GM23338 (cell line): ENCODE results near the gene COQ3. TPM values are rescaled to one million over a fixed set of nuclear protein-coding genes. Genes with fewer than 3 reads are reported as not detected.

Experiments used
- ATAC-seq: fragments of 200-7000 bp; cut with Tn5 transposase; 3 replicates; pipeline ENCODE4 v1.9.1; 2020
- DNase-seq: peaks from one replicate; pipeline ENCODE4 v3.0.0-alpha.2; 2015; ENCODE audit warnings: low spot score
- H2AFZ ChIP-seq: fragments of 200-600 bp; sonication (generic); 2 replicates; pipeline ENCODE4 v1.8.0; 2016; ENCODE audit warnings: antibody characterized with exemption, mild to moderate bottlenecking, moderate library complexity
- H3F3A ChIP-seq: fragments of 200-600 bp; sonication (generic); replicated peaks from 2 replicates; pipeline ENCODE4 v1.8.0; 2017; ENCODE audit warnings: antibody characterized with exemption, mixed run types, low read depth
- H3K27ac ChIP-seq: fragments of 200-600 bp; sonication (generic); 2 replicates; pipeline ENCODE4 v1.6.1; 2016; ENCODE audit warnings: low read depth
- H3K27me3 ChIP-seq: fragments of 200-600 bp; sonication (generic); 2 replicates; pipeline ENCODE4 v1.8.0; 2016; ENCODE audit warnings: mild to moderate bottlenecking, mixed run types, moderate library complexity; ENCODE audit not compliant: insufficient read depth
- H3K36me3 ChIP-seq: fragments of 200-600 bp; sonication (generic); 2 replicates; pipeline ENCODE4 v1.8.0; 2016; ENCODE audit warnings: mild to moderate bottlenecking; ENCODE audit not compliant: insufficient read depth
- H3K4me1 ChIP-seq: fragments of 200-600 bp; sonication (generic); 2 replicates; pipeline ENCODE4 v1.8.0; 2016; ENCODE audit warnings: mild to moderate bottlenecking, moderate library complexity; ENCODE audit not compliant: insufficient read depth
- H3K4me2 ChIP-seq: fragments of 200-600 bp; sonication (generic); 2 replicates; pipeline ENCODE4 v1.7.1; 2017; ENCODE audit warnings: mixed run types
- H3K4me3 ChIP-seq: fragments of 200-600 bp; sonication (generic); 2 replicates; pipeline ENCODE4 v1.6.1; 2016; ENCODE audit warnings: mixed run types
- H3K79me2 ChIP-seq: fragments of 200-600 bp; sonication (generic); replicated peaks from 2 replicates; pipeline ENCODE4 v1.8.0; 2017; ENCODE audit warnings: mild to moderate bottlenecking; ENCODE audit not compliant: insufficient read depth
- H3K9me2 ChIP-seq: fragments of 200-600 bp; sonication (generic); 2 replicates; pipeline ENCODE4 v1.8.0; 2017; ENCODE audit not compliant: insufficient read depth
- H4K20me1 ChIP-seq: fragments of 200-600 bp; sonication (generic); replicated peaks from 2 replicates; pipeline ENCODE4 v1.8.0; 2017; ENCODE audit warnings: mild to moderate bottlenecking; ENCODE audit not compliant: insufficient read depth
- H3K27ac Mint-ChIP-seq: 2 replicates; pipeline ENCODE4 v1.8.0; 2020; ENCODE audit warnings: inconsistent platforms, mild to moderate bottlenecking, moderate library complexity, mixed read lengths
- H3K27me3 Mint-ChIP-seq: 3 replicates; pipeline ENCODE4 v1.8.0; 2022; ENCODE audit warnings: low read depth, mild to moderate bottlenecking, moderate library complexity, mixed read lengths, inconsistent platforms; ENCODE audit not compliant: insufficient read depth, poor library complexity
- H3K36me3 Mint-ChIP-seq: 3 replicates; pipeline ENCODE4 v1.8.0; 2021; ENCODE audit warnings: low read depth, mild to moderate bottlenecking, inconsistent platforms, moderate library complexity, mixed read lengths
- H3K4me1 Mint-ChIP-seq: 3 replicates; pipeline ENCODE4 v1.8.0; 2020; ENCODE audit warnings: mild to moderate bottlenecking, inconsistent platforms, mixed read lengths
- H3K4me3 Mint-ChIP-seq: 3 replicates; pipeline ENCODE4 v1.8.0; 2021; ENCODE audit warnings: moderate library complexity, mild to moderate bottlenecking, inconsistent platforms, mixed read lengths
- H3K9me3 Mint-ChIP-seq: 3 replicates; pipeline ENCODE4 v1.8.0; 2020; ENCODE audit warnings: moderate library complexity, mild to moderate bottlenecking, inconsistent platforms, mixed read lengths
- CREB1 ChIP-seq: fragments of 250-450 bp; sonication (Bioruptor Pico); IDR thresholded peaks from 2 replicates; pipeline ENCODE4 v1.5.0; 2020; ENCODE audit warnings: low read depth, mild to moderate bottlenecking, moderate library complexity
- EZH2 ChIP-seq: fragments of 200-600 bp; sonication (generic); IDR thresholded peaks from one replicate; pipeline ENCODE4 v1.8.0; 2017; ENCODE audit warnings: antibody characterized with exemption, mild to moderate bottlenecking, low read depth; ENCODE audit not compliant: unreplicated experiment
- EZH2phosphoT487 ChIP-seq: fragments of 200-600 bp; sonication (generic); IDR thresholded peaks from one replicate; pipeline ENCODE4 v1.8.1; 2018; ENCODE audit warnings: antibody characterized with exemption; ENCODE audit not compliant: unreplicated experiment
- JUNB ChIP-seq: IDR thresholded peaks from one replicate; pipeline ENCODE4 v1.6.1; 2016; ENCODE audit warnings: antibody characterized with exemption; ENCODE audit not compliant: unreplicated experiment
- POLR2AphosphoS5 ChIP-seq: IDR thresholded peaks from 2 replicates; pipeline ENCODE4 v1.6.1; 2016; ENCODE audit warnings: antibody characterized with exemption, low read depth
- ZNF114 ChIP-seq: fragments of 250-450 bp; sonication (Bioruptor Pico); IDR thresholded peaks from 2 replicates; pipeline ENCODE4 v1.5.0; 2020; ENCODE audit warnings: mild to moderate bottlenecking, moderate library complexity
- ZNF331 ChIP-seq: fragments of 250-450 bp; sonication (Bioruptor Pico); IDR thresholded peaks from 2 replicates; pipeline ENCODE4 v1.5.0; 2020; ENCODE audit warnings: low read depth, mild to moderate bottlenecking, moderate library complexity
- polyA plus RNA-seq: library from polyadenylated mRNA; unstranded; fragments of >200 nt; fragmentation: Nextera tagmentation; extraction: Ambion mirVana; gene quantifications from 2 replicates; pipeline ENCODE4 v1.2.1, GENCODE V29; 2016
- total RNA-seq: library from RNA; depleted of rRNA; stranded (reverse); fragments of >200 nt; shearing (Covaris generic); gene quantifications from 2 replicates; pipeline ENCODE4 v1.2.3, GENCODE V29; 2014
- TF ChIP-seq, protein P1 (sequence below), 2 experiments: fragments of 200-600 bp in 1 of 2; sonication (generic) in 1 of 2; conservative IDR thresholded peaks; 2 replicates each; pipeline versions ENCODE4 v1.5.1 to v1.6.1; 2016 to 2017; ENCODE audit warnings: antibody characterized with exemption in 2 of 2, low read depth in 2 of 2, mild to moderate bottlenecking in 2 of 2, moderate library complexity in 1 of 2
- TF ChIP-seq, protein P2 (sequence below): IDR thresholded peaks from one replicate; pipeline ENCODE4 v1.6.1; 2018; ENCODE audit warnings: antibody characterized with exemption; ENCODE audit not compliant: unreplicated experiment
- TF ChIP-seq, protein P3 (sequence below): fragments of 250-450 bp; sonication (Bioruptor Pico); IDR thresholded peaks from 2 replicates; pipeline ENCODE4 v1.5.0; 2020; ENCODE audit warnings: mild to moderate bottlenecking, moderate library complexity

The COQ3 gene
- total and polyA plus RNA-seq, 2 experiments from 2014 or later, result 11.8 to 22.5 TPM

DNA sequence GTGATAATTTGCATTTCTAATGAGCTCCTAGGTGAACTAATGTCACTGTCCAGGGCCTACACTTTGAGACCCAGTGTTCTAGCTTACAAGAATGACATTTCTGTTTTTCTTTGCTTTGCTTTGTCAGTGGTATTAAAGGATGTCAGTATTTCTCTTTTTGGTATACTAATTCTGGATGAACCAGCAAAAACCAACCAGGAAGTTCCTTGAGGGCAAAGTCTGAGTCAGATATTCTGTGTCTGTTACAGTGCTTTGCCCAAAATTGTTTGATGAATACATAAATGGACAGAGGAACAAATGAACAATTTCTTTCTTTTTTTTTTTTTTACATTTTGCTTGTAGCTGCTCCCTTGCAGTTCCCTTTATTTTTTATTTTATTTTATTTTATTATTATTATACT lies 15.4 kb downstream of the COQ3 start:
- no peak overlapping the region for H3K27ac ChIP-seq
- no peaks in the 10 kb centered on the region for H3K4me1 ChIP-seq
- no peaks in the 10 kb centered on the region for H3F3A ChIP-seq
- no peak overlapping the region for H3K4me3 Mint-ChIP-seq
- H3K9me3 Mint-ChIP-seq, result no peaks in the 10 kb centered on the region
- DNase-seq (no peak), ATAC-seq (no peak)
- no peaks in the 10 kb centered on the region for H3K9me2 ChIP-seq
- no peak overlapping the region for H3K4me3 ChIP-seq
- no peaks in the 10 kb centered on the region for H3K27me3 ChIP-seq
- TF ChIP-seq EZH2phosphoT487 (no peak), ZNF114 (CRISPR knock-in tag) (no peak)
- TF ChIP-seq, protein P1, sequence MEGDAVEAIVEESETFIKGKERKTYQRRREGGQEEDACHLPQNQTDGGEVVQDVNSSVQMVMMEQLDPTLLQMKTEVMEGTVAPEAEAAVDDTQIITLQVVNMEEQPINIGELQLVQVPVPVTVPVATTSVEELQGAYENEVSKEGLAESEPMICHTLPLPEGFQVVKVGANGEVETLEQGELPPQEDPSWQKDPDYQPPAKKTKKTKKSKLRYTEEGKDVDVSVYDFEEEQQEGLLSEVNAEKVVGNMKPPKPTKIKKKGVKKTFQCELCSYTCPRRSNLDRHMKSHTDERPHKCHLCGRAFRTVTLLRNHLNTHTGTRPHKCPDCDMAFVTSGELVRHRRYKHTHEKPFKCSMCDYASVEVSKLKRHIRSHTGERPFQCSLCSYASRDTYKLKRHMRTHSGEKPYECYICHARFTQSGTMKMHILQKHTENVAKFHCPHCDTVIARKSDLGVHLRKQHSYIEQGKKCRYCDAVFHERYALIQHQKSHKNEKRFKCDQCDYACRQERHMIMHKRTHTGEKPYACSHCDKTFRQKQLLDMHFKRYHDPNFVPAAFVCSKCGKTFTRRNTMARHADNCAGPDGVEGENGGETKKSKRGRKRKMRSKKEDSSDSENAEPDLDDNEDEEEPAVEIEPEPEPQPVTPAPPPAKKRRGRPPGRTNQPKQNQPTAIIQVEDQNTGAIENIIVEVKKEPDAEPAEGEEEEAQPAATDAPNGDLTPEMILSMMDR (conservative IDR thresholded peaks at IDR 0.05; ENCODE audit: low read depth in 2 of 2), result no peak
- H3K79me2 ChIP-seq, result no peaks in the 10 kb centered on the region
- H3K4me1 Mint-ChIP-seq, result no peaks in the 10 kb centered on the region
- H4K20me1 ChIP-seq, result no peaks in the 10 kb centered on the region
- peaks cover 3% of the 10 kb centered on the region for H3K27me3 Mint-ChIP-seq
- H3K27ac Mint-ChIP-seq, result no peak overlapping the region
- no peak overlapping the region for H2AFZ ChIP-seq
- H3K4me2 ChIP-seq, result no peak overlapping the region
- H3K36me3 Mint-ChIP-seq, result no peaks in the 10 kb centered on the region
- H3K36me3 ChIP-seq, result no peaks in the 10 kb centered on the region

DNA sequence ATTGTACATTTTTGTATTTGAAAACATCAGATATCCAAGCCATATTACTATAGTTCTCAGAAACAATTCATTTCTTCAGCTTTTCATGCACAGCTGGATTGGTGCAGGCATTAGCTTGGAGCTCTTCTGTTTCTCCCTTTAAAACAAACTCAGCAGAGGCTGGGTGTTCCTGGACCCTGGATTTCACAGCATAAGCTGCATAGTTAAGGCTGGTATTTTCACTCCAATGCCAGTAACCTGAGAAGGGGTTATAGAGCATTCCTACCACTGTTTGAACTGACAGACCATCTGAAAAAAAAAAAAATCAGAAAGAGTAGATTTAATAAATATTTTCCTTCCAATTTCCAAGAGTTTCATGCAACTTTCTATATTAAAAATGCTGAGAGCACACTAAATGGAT lies 24.5 kb downstream of the COQ3 start:
- Mint-ChIP-seq H3K36me3 (no peaks in the 10 kb centered on the region), H3K27ac (no peak overlapping the region), H3K4me3 (no peak overlapping the region), H3K27me3 (peaks cover 7% of the 10 kb centered on the region), H3K9me3 (no peaks in the 10 kb centered on the region), H3K4me1 (peaks cover 8% of the 10 kb centered on the region; the same call in 2 of the 3 replicates)
- H3K36me3 ChIP-seq, result no peaks in the 10 kb centered on the region
- no peak overlapping the region for H3K4me3 ChIP-seq
- DNase-seq (peak; percentile 68), ATAC-seq (peak; percentile 99)
- H2AFZ ChIP-seq, result no peak overlapping the region
- H3K9me2 ChIP-seq, result no peaks in the 10 kb centered on the region
- H3K27me3 ChIP-seq, result no peaks in the 10 kb centered on the region
- no peaks in the 10 kb centered on the region for H3F3A ChIP-seq
- H3K4me1 ChIP-seq, result peaks cover 6% of the 10 kb centered on the region; the same call in 1 of the 2 replicates
- no peaks in the 10 kb centered on the region for H4K20me1 ChIP-seq
- no peak overlapping the region for H3K27ac ChIP-seq
- H3K79me2 ChIP-seq, result no peaks in the 10 kb centered on the region
- no peak overlapping the region for H3K4me2 ChIP-seq
- TF ChIP-seq CREB1 (CRISPR knock-in tag) (no peak), ZNF331 (CRISPR knock-in tag) (no peak), POLR2AphosphoS5 (no peak), EZH2phosphoT487 (no peak), EZH2 (no peak), JUNB (no peak)
- TF ChIP-seq, protein P2, sequence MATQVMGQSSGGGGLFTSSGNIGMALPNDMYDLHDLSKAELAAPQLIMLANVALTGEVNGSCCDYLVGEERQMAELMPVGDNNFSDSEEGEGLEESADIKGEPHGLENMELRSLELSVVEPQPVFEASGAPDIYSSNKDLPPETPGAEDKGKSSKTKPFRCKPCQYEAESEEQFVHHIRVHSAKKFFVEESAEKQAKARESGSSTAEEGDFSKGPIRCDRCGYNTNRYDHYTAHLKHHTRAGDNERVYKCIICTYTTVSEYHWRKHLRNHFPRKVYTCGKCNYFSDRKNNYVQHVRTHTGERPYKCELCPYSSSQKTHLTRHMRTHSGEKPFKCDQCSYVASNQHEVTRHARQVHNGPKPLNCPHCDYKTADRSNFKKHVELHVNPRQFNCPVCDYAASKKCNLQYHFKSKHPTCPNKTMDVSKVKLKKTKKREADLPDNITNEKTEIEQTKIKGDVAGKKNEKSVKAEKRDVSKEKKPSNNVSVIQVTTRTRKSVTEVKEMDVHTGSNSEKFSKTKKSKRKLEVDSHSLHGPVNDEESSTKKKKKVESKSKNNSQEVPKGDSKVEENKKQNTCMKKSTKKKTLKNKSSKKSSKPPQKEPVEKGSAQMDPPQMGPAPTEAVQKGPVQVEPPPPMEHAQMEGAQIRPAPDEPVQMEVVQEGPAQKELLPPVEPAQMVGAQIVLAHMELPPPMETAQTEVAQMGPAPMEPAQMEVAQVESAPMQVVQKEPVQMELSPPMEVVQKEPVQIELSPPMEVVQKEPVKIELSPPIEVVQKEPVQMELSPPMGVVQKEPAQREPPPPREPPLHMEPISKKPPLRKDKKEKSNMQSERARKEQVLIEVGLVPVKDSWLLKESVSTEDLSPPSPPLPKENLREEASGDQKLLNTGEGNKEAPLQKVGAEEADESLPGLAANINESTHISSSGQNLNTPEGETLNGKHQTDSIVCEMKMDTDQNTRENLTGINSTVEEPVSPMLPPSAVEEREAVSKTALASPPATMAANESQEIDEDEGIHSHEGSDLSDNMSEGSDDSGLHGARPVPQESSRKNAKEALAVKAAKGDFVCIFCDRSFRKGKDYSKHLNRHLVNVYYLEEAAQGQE, result no peak
- TF ChIP-seq, protein P3, sequence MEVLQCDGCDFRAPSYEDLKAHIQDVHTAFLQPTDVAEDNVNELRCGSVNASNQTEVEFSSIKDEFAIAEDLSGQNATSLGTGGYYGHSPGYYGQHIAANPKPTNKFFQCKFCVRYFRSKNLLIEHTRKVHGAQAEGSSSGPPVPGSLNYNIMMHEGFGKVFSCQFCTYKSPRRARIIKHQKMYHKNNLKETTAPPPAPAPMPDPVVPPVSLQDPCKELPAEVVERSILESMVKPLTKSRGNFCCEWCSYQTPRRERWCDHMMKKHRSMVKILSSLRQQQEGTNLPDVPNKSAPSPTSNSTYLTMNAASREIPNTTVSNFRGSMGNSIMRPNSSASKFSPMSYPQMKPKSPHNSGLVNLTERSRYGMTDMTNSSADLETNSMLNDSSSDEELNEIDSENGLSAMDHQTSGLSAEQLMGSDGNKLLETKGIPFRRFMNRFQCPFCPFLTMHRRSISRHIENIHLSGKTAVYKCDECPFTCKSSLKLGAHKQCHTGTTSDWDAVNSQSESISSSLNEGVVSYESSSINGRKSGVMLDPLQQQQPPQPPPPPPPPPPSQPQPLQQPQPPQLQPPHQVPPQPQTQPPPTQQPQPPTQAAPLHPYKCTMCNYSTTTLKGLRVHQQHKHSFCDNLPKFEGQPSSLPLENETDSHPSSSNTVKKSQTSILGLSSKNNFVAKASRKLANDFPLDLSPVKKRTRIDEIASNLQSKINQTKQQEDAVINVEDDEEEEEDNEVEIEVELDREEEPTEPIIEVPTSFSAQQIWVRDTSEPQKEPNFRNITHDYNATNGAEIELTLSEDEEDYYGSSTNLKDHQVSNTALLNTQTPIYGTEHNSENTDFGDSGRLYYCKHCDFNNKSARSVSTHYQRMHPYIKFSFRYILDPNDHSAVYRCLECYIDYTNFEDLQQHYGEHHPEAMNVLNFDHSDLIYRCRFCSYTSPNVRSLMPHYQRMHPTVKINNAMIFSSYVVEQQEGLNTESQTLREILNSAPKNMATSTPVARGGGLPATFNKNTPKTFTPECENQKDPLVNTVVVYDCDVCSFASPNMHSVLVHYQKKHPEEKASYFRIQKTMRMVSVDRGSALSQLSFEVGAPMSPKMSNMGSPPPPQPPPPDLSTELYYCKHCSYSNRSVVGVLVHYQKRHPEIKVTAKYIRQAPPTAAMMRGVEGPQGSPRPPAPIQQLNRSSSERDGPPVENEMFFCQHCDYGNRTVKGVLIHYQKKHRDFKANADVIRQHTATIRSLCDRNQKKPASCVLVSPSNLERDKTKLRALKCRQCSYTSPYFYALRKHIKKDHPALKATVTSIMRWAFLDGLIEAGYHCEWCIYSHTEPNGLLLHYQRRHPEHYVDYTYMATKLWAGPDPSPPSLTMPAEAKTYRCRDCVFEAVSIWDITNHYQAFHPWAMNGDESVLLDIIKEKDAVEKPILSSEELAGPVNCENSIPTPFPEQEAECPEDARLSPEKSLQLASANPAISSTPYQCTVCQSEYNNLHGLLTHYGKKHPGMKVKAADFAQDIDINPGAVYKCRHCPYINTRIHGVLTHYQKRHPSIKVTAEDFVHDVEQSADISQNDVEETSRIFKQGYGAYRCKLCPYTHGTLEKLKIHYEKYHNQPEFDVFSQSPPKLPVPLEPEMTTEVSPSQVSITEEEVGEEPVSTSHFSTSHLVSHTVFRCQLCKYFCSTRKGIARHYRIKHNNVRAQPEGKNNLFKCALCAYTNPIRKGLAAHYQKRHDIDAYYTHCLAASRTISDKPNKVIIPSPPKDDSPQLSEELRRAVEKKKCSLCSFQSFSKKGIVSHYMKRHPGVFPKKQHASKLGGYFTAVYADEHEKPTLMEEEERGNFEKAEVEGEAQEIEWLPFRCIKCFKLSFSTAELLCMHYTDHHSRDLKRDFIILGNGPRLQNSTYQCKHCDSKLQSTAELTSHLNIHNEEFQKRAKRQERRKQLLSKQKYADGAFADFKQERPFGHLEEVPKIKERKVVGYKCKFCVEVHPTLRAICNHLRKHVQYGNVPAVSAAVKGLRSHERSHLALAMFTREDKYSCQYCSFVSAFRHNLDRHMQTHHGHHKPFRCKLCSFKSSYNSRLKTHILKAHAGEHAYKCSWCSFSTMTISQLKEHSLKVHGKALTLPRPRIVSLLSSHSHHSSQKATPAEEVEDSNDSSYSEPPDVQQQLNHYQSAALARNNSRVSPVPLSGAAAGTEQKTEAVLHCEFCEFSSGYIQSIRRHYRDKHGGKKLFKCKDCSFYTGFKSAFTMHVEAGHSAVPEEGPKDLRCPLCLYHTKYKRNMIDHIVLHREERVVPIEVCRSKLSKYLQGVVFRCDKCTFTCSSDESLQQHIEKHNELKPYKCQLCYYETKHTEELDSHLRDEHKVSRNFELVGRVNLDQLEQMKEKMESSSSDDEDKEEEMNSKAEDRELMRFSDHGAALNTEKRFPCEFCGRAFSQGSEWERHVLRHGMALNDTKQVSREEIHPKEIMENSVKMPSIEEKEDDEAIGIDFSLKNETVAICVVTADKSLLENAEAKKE, result no peak
